ENCODE measurements around the gene PRCC. TPM values are rescaled to one million over a fixed set of nuclear protein-coding genes. Genes with fewer than 3 reads are reported as not detected.

PRCC gene
- polyA plus RNA-seq, 6 donors from 2014 or later: 31.9 to 69.4 (median 38.9) TPM

- Mint-ChIP-seq H3K4me1 (no peaks in the 10 kb centered on the region), H3K36me3 (no peaks in the 10 kb centered on the region), H3K9me3 (no peaks in the 10 kb centered on the region), H3K27ac (peak overlapping the region in 1 of 6 donors; percentile 44), H3K27me3 (peaks cover 28 to 61% (median 47%) of the 10 kb centered on the region in 3 donors), H3K4me3 (no peak overlapping the region)
- no peak for ATAC-seq (ENCODE audit: low read depth in 2 of 2)
- DNase-seq: no peak
These were observed 61.2 kb downstream of the PRCC start for GRCh38 chr1:156828400-156829124.

- Mint-ChIP-seq H3K27me3 (peaks cover 34 to 83% (median 77%) of the 10 kb centered on the region in 3 donors), H3K4me3 (no peak overlapping the region), H3K36me3 (no peaks in the 10 kb centered on the region), H3K9me3 (no peaks in the 10 kb centered on the region), H3K27ac (no peak overlapping the region), H3K4me1 (no peaks in the 10 kb centered on the region)
- no peak for ATAC-seq (ENCODE audit: low read depth in 2 of 2)
- DNase-seq: no peak
These were observed 65.1 kb downstream of the PRCC start for GRCh38 chr1:156832434-156832833.

GRCh38 chr1:156833603-156834002 is 66.3 kb downstream of the PRCC start:
- no peak overlapping the region for H3K27ac Mint-ChIP-seq
- DNase-seq: no peak

GRCh38 chr1:156834322-156834721 is 67.0 kb downstream of the PRCC start:
- Mint-ChIP-seq H3K4me1 (no peaks in the 10 kb centered on the region), H3K36me3 (no peaks in the 10 kb centered on the region), H3K27ac (peak overlapping the region in 1 of 6 donors; percentile 12), H3K9me3 (no peaks in the 10 kb centered on the region), H3K27me3 (peaks cover 46 to 80% (median 73%) of the 10 kb centered on the region in 3 donors), H3K4me3 (no peak overlapping the region)
- DNase-seq (no peak), ATAC-seq (ENCODE audit: low read depth in 2 of 2) (no peak)

More at GRCh38 chr1:156833603-156834002, 66.3 kb downstream of the PRCC start:
- Mint-ChIP-seq H3K9me3 (no peaks in the 10 kb centered on the region), H3K36me3 (no peaks in the 10 kb centered on the region), H3K4me1 (no peaks in the 10 kb centered on the region), H3K4me3 (no peak overlapping the region), H3K27me3 (peaks cover 41 to 82% (median 76%) of the 10 kb centered on the region in 3 donors)
- no peak for ATAC-seq (ENCODE audit: low read depth in 2 of 2)

- no peaks in the 10 kb centered on the region for H3K4me1 Mint-ChIP-seq
- H3K27me3 Mint-ChIP-seq: peaks cover 42 to 84% (median 80%) of the 10 kb centered on the region in 3 donors
- H3K4me3 Mint-ChIP-seq: no peak overlapping the region
- no peaks in the 10 kb centered on the region for H3K9me3 Mint-ChIP-seq
- ATAC-seq (ENCODE audit: low read depth in 2 of 2) (no peak), DNase-seq (no peak)
- H3K27ac Mint-ChIP-seq: no peak overlapping the region
- H3K36me3 Mint-ChIP-seq: no peaks in the 10 kb centered on the region
These were observed 68.8 kb downstream of the PRCC start for GRCh38 chr1:156836041-156836654.

- DNase-seq (no peak), ATAC-seq (ENCODE audit: low read depth in 2 of 2) (no peak)
- H3K4me3 Mint-ChIP-seq: no peak overlapping the region
- no peaks in the 10 kb centered on the region for H3K9me3 Mint-ChIP-seq
- H3K27me3 Mint-ChIP-seq: peaks cover 38 to 84% (median 79%) of the 10 kb centered on the region in 3 donors
- H3K4me1 Mint-ChIP-seq: no peaks in the 10 kb centered on the region
- H3K27ac Mint-ChIP-seq: peak overlapping the region in 1 of 6 donors; percentile 52
- no peaks in the 10 kb centered on the region for H3K36me3 Mint-ChIP-seq
These were observed 69.6 kb downstream of the PRCC start for GRCh38 chr1:156836892-156837291.

- no peaks in the 10 kb centered on the region for H3K36me3 Mint-ChIP-seq
- ATAC-seq (ENCODE audit: low read depth in 2 of 2) (peak; percentile 28 to 55), DNase-seq (peak; percentile 13)
- H3K4me1 Mint-ChIP-seq: peaks cover 1 to 2% (median 2%) of the 10 kb centered on the region in 3 donors
- no peak overlapping the region for H3K4me3 Mint-ChIP-seq
- H3K9me3 Mint-ChIP-seq: no peaks in the 10 kb centered on the region
- H3K27me3 Mint-ChIP-seq: peaks cover 30 to 90% (median 83%) of the 10 kb centered on the region in 3 donors
- peak overlapping the region in 1 of 6 donors; percentile 4 for H3K27ac Mint-ChIP-seq
These were observed 71.6 kb downstream of the PRCC start for GRCh38 chr1:156838972-156839371.

- Mint-ChIP-seq H3K4me3 (no peak overlapping the region), H3K36me3 (no peaks in the 10 kb centered on the region), H3K4me1 (peaks cover 4 to 7% (median 6%) of the 10 kb centered on the region in 3 donors), H3K9me3 (no peaks in the 10 kb centered on the region), H3K27ac (no peak overlapping the region), H3K27me3 (peaks cover 29 to 90% (median 83%) of the 10 kb centered on the region in 3 donors)
- no peak for ATAC-seq (ENCODE audit: low read depth in 2 of 2)
- no peak for DNase-seq
These were observed 72.2 kb downstream of the PRCC start for GRCh38 chr1:156839426-156840109.

GRCh38 chr1:156840186-156840897 is 73.0 kb downstream of the PRCC start:
- no peak for ATAC-seq (ENCODE audit: low read depth in 2 of 2)

GRCh38 chr1:156840898-156841279 is 73.6 kb downstream of the PRCC start:
- H3K4me1 Mint-ChIP-seq: peaks cover 12 to 18% (median 14%) of the 10 kb centered on the region in 3 donors
- no peak for DNase-seq
- ATAC-seq (ENCODE audit: low read depth in 2 of 2): no peak
- no peaks in the 10 kb centered on the region for H3K36me3 Mint-ChIP-seq
- H3K4me3 Mint-ChIP-seq: no peak overlapping the region
- H3K9me3 Mint-ChIP-seq: no peaks in the 10 kb centered on the region
- peaks cover 29 to 90% (median 87%) of the 10 kb centered on the region in 3 donors for H3K27me3 Mint-ChIP-seq
- no peak overlapping the region for H3K27ac Mint-ChIP-seq

More at GRCh38 chr1:156840186-156840897, 73.0 kb downstream of the PRCC start:
- Mint-ChIP-seq H3K9me3 (no peaks in the 10 kb centered on the region), H3K4me1 (peaks cover 9 to 14% (median 11%) of the 10 kb centered on the region in 3 donors), H3K36me3 (no peaks in the 10 kb centered on the region), H3K4me3 (no peak overlapping the region), H3K27me3 (peaks cover 25 to 90% (median 86%) of the 10 kb centered on the region in 3 donors), H3K27ac (no peak overlapping the region)
- no peak for DNase-seq

- Mint-ChIP-seq H3K36me3 (no peaks in the 10 kb centered on the region), H3K27me3 (peaks cover 33 to 90% (median 87%) of the 10 kb centered on the region in 3 donors), H3K27ac (no peak overlapping the region), H3K4me3 (no peak overlapping the region), H3K4me1 (peaks cover 12 to 18% (median 17%) of the 10 kb centered on the region in 3 donors), H3K9me3 (no peaks in the 10 kb centered on the region)
- no peak for DNase-seq
- no peak for ATAC-seq (ENCODE audit: low read depth in 2 of 2)
These were observed 74.0 kb downstream of the PRCC start for GRCh38 chr1:156841295-156841855.

GRCh38 chr1:156842618-156843300 is 75.4 kb downstream of the PRCC start:
- H3K4me3 Mint-ChIP-seq: peak overlapping the region in 1 of 8 donors; percentile 41
- H3K4me1 Mint-ChIP-seq: peaks cover 12 to 18% (median 17%) of the 10 kb centered on the region in 3 donors
- no peaks in the 10 kb centered on the region for H3K9me3 Mint-ChIP-seq
- peaks cover 44 to 91% (median 90%) of the 10 kb centered on the region in 3 donors for H3K27me3 Mint-ChIP-seq
- H3K27ac Mint-ChIP-seq: peak overlapping the region in 1 of 6 donors; percentile 39
- no peaks in the 10 kb centered on the region for H3K36me3 Mint-ChIP-seq
- ATAC-seq (ENCODE audit: low read depth in 2 of 2) (no peak), DNase-seq (no peak)

Data from naive B cell (primary cell).